ENCODE data around the gene SLC35B4.
"Not testable (repeated sequence)": the region's sequence is repeated elsewhere in the genome, so short reads cannot be mapped to it uniquely, and the experiment has no call there.

The SLC35B4 gene

GRCh38 chr7:134331393-134331792 lies 14.7 kb upstream of the SLC35B4 start:
- DNase-seq (ENCODE audit: low spot score) = no peak

- DNase-seq (ENCODE audit: low spot score) = no peak
Measured at GRCh38 chr7:134330974-134331373, 14.2 kb upstream of the SLC35B4 start.

- no peak for DNase-seq (ENCODE audit: low spot score)
Measured at GRCh38 chr7:134329614-134330346, 13.1 kb upstream of the SLC35B4 start.

GRCh38 chr7:134328900-134329299 lies 12.2 kb upstream of the SLC35B4 start:
- DNase-seq (ENCODE audit: low spot score) = no peak

GRCh38 chr7:134327896-134328295 lies 11.2 kb upstream of the SLC35B4 start:
- peak; percentile 61 for DNase-seq (ENCODE audit: low spot score)

GRCh38 chr7:134324107-134324506 lies 7.4 kb upstream of the SLC35B4 start:
- DNase-seq (ENCODE audit: low spot score) = no peak

- no peak for DNase-seq (ENCODE audit: low spot score)
Measured at GRCh38 chr7:134320201-134320600, 3.5 kb upstream of the SLC35B4 start.

GRCh38 chr7:134318443-134318842 lies 1.7 kb upstream of the SLC35B4 start:
- DNase-seq (ENCODE audit: low spot score) = no peak

- DNase-seq (ENCODE audit: low spot score) = no peak
Measured at GRCh38 chr7:134317434-134317833, 704 bp upstream of the SLC35B4 start.

GRCh38 chr7:134315679-134316538 lies 821 bp downstream of the SLC35B4 start:
- no peak for DNase-seq (ENCODE audit: low spot score)

- no peak for DNase-seq (ENCODE audit: low spot score)
Measured at GRCh38 chr7:134313543-134313942, 3.2 kb downstream of the SLC35B4 start.

GRCh38 chr7:134312717-134313116 lies 4.0 kb downstream of the SLC35B4 start:
- DNase-seq (ENCODE audit: low spot score) = no peak

GRCh38 chr7:134311807-134312206 lies 4.9 kb downstream of the SLC35B4 start:
- DNase-seq (ENCODE audit: low spot score) = no peak

GRCh38 chr7:134308548-134308947 lies 8.2 kb downstream of the SLC35B4 start:
- DNase-seq (ENCODE audit: low spot score) = no peak

- DNase-seq (ENCODE audit: low spot score) = no peak
Measured at GRCh38 chr7:134307320-134307719, 9.4 kb downstream of the SLC35B4 start.

- DNase-seq (ENCODE audit: low spot score) = no peak
Measured at GRCh38 chr7:134302120-134302519, 14.6 kb downstream of the SLC35B4 start.

GRCh38 chr7:134301592-134301991 lies 15.1 kb downstream of the SLC35B4 start:
- no peak for DNase-seq (ENCODE audit: low spot score)

GRCh38 chr7:134300988-134301387 lies 15.7 kb downstream of the SLC35B4 start:
- DNase-seq (ENCODE audit: low spot score) = no peak

GRCh38 chr7:134298902-134299683 lies 17.6 kb downstream of the SLC35B4 start:
- no peak for DNase-seq (ENCODE audit: low spot score)

GRCh38 chr7:134297489-134297888 lies 19.2 kb downstream of the SLC35B4 start:
- no peak for DNase-seq (ENCODE audit: low spot score)

- DNase-seq (ENCODE audit: low spot score) = not testable (repeated sequence)
Measured at GRCh38 chr7:134295982-134296381, 20.7 kb downstream of the SLC35B4 start.

- DNase-seq (ENCODE audit: low spot score) = no peak
Measured at GRCh38 chr7:134293002-134293740, 23.6 kb downstream of the SLC35B4 start.
